ENCODE measurements around the gene PDIA2. TPM values are rescaled to one million over a fixed set of nuclear protein-coding genes. Genes with fewer than 3 reads are reported as not detected.
"Not testable (repeated sequence)": the region's sequence is repeated elsewhere in the genome, so short reads cannot be mapped to it uniquely, and the experiment has no call there.

PDIA2 gene
- total RNA-seq, 2 donors from 2014 or later: 0.99 TPM; not detected in 1

- not testable (repeated sequence) for H3K27me3 Mint-ChIP-seq; DNase-seq; H3K9me3 ChIP-seq (ENCODE audit: control insufficient read depth, low read length, poor library complexity, severe bottlenecking); H3K36me3 Mint-ChIP-seq (ENCODE audit: low read depth); H3K27ac Mint-ChIP-seq; H3K4me1 Mint-ChIP-seq; ATAC-seq; H3K4me3 Mint-ChIP-seq
These were observed 24.9 kb upstream of the PDIA2 start for GRCh38 chr16:258091-258490.

GRCh38 chr16:259226-259625 lies 23.7 kb upstream of the PDIA2 start:
- no peak for ATAC-seq
- H3K4me3 Mint-ChIP-seq: no peak overlapping the region

GRCh38 chr16:259814-260253 lies 23.1 kb upstream of the PDIA2 start:
- ATAC-seq (no peak), DNase-seq (no peak)
- H3K27me3 Mint-ChIP-seq: no peaks in the 10 kb centered on the region
- peaks cover 5% of the 10 kb centered on the region for H3K36me3 Mint-ChIP-seq (ENCODE audit: low read depth)
- no peak overlapping the region for H3K27ac Mint-ChIP-seq
- peaks cover 2% of the 10 kb centered on the region for H3K4me1 Mint-ChIP-seq
- H3K9me3 ChIP-seq (ENCODE audit: control insufficient read depth, low read length, poor library complexity, severe bottlenecking): no peaks in the 10 kb centered on the region
- no peak overlapping the region for H3K4me3 Mint-ChIP-seq

More at GRCh38 chr16:259226-259625, 23.7 kb upstream of the PDIA2 start:
- DNase-seq: no peak
- peaks cover 2% of the 10 kb centered on the region for H3K4me1 Mint-ChIP-seq
- H3K36me3 Mint-ChIP-seq (ENCODE audit: low read depth): peaks cover 5% of the 10 kb centered on the region
- no peak overlapping the region for H3K27ac Mint-ChIP-seq
- H3K9me3 ChIP-seq (ENCODE audit: control insufficient read depth, low read length, poor library complexity, severe bottlenecking): no peaks in the 10 kb centered on the region
- H3K27me3 Mint-ChIP-seq: no peaks in the 10 kb centered on the region

GRCh38 chr16:260326-260725 lies 22.6 kb upstream of the PDIA2 start:
- H3K27ac Mint-ChIP-seq: no peak overlapping the region
- peaks cover 5% of the 10 kb centered on the region for H3K36me3 Mint-ChIP-seq (ENCODE audit: low read depth)
- no peaks in the 10 kb centered on the region for H3K4me1 Mint-ChIP-seq

GRCh38 chr16:261031-261691 lies 21.8 kb upstream of the PDIA2 start:
- H3K36me3 Mint-ChIP-seq (ENCODE audit: low read depth): peaks cover 5% of the 10 kb centered on the region
- no peak overlapping the region for H3K4me3 Mint-ChIP-seq
- no peaks in the 10 kb centered on the region for H3K27me3 Mint-ChIP-seq
- H3K27ac Mint-ChIP-seq: no peak overlapping the region
- H3K9me3 ChIP-seq (ENCODE audit: control insufficient read depth, low read length, poor library complexity, severe bottlenecking): no peaks in the 10 kb centered on the region
- no peak for DNase-seq
- H3K4me1 Mint-ChIP-seq: peaks cover 2% of the 10 kb centered on the region
- no peak for ATAC-seq

More at GRCh38 chr16:260326-260725, 22.6 kb upstream of the PDIA2 start:
- no peaks in the 10 kb centered on the region for H3K27me3 Mint-ChIP-seq
- H3K9me3 ChIP-seq (ENCODE audit: control insufficient read depth, low read length, poor library complexity, severe bottlenecking): no peaks in the 10 kb centered on the region
- no peak for ATAC-seq
- no peak for DNase-seq
- H3K4me3 Mint-ChIP-seq: no peak overlapping the region

GRCh38 chr16:262121-262745 lies 20.7 kb upstream of the PDIA2 start:
- Mint-ChIP-seq H3K27me3 (no peaks in the 10 kb centered on the region), H3K36me3 (ENCODE audit: low read depth) (peaks cover 5% of the 10 kb centered on the region), H3K4me3 (no peak overlapping the region), H3K27ac (no peak overlapping the region), H3K4me1 (peaks cover 2% of the 10 kb centered on the region)
- no peak for ATAC-seq
- no peaks in the 10 kb centered on the region for H3K9me3 ChIP-seq (ENCODE audit: control insufficient read depth, low read length, poor library complexity, severe bottlenecking)
- no peak for DNase-seq

GRCh38 chr16:263182-263774 lies 19.7 kb upstream of the PDIA2 start:
- peaks cover 2% of the 10 kb centered on the region for H3K4me1 Mint-ChIP-seq
- H3K27me3 Mint-ChIP-seq: no peaks in the 10 kb centered on the region
- H3K4me3 Mint-ChIP-seq: no peak overlapping the region
- H3K36me3 Mint-ChIP-seq (ENCODE audit: low read depth): peaks cover 5% of the 10 kb centered on the region
- ATAC-seq (no peak), DNase-seq (no peak)
- no peak overlapping the region for H3K27ac Mint-ChIP-seq
- no peaks in the 10 kb centered on the region for H3K9me3 ChIP-seq (ENCODE audit: control insufficient read depth, low read length, poor library complexity, severe bottlenecking)

GRCh38 chr16:263944-264343 lies 19.0 kb upstream of the PDIA2 start:
- no peak overlapping the region for H3K4me3 Mint-ChIP-seq
- no peaks in the 10 kb centered on the region for H3K27me3 Mint-ChIP-seq
- H3K9me3 ChIP-seq (ENCODE audit: control insufficient read depth, low read length, poor library complexity, severe bottlenecking): no peaks in the 10 kb centered on the region
- H3K36me3 Mint-ChIP-seq (ENCODE audit: low read depth): peaks cover 5% of the 10 kb centered on the region
- H3K4me1 Mint-ChIP-seq: peaks cover 2% of the 10 kb centered on the region
- ATAC-seq (no peak), DNase-seq (no peak)
- H3K27ac Mint-ChIP-seq: no peak overlapping the region

- no peaks in the 10 kb centered on the region for H3K27me3 Mint-ChIP-seq
- H3K9me3 ChIP-seq (ENCODE audit: control insufficient read depth, low read length, poor library complexity, severe bottlenecking): no peaks in the 10 kb centered on the region
- no peak overlapping the region for H3K27ac Mint-ChIP-seq
- no peak overlapping the region for H3K4me3 Mint-ChIP-seq
- ATAC-seq: no peak
- DNase-seq: no peak
- H3K4me1 Mint-ChIP-seq: peaks cover 2% of the 10 kb centered on the region
- H3K36me3 Mint-ChIP-seq (ENCODE audit: low read depth): peaks cover 5% of the 10 kb centered on the region
These were observed 18.5 kb upstream of the PDIA2 start for GRCh38 chr16:264440-264951.

GRCh38 chr16:265002-265529 lies 17.9 kb upstream of the PDIA2 start:
- H3K4me3 Mint-ChIP-seq: no peak overlapping the region
- no peak for ATAC-seq
- H3K27me3 Mint-ChIP-seq: no peaks in the 10 kb centered on the region
- no peaks in the 10 kb centered on the region for H3K9me3 ChIP-seq (ENCODE audit: control insufficient read depth, low read length, poor library complexity, severe bottlenecking)
- no peak for DNase-seq
- peaks cover 2% of the 10 kb centered on the region for H3K4me1 Mint-ChIP-seq
- H3K27ac Mint-ChIP-seq: no peak overlapping the region
- H3K36me3 Mint-ChIP-seq (ENCODE audit: low read depth): peaks cover 5% of the 10 kb centered on the region

- no peak for ATAC-seq
- Mint-ChIP-seq H3K36me3 (ENCODE audit: low read depth) (peaks cover 5% of the 10 kb centered on the region), H3K4me1 (peaks cover 2% of the 10 kb centered on the region), H3K4me3 (no peak overlapping the region), H3K27ac (no peak overlapping the region), H3K27me3 (no peaks in the 10 kb centered on the region)
- DNase-seq: no peak
- no peaks in the 10 kb centered on the region for H3K9me3 ChIP-seq (ENCODE audit: control insufficient read depth, low read length, poor library complexity, severe bottlenecking)
These were observed 17.3 kb upstream of the PDIA2 start for GRCh38 chr16:265711-266110.

GRCh38 chr16:266258-267164 lies 16.5 kb upstream of the PDIA2 start:
- DNase-seq (no peak), ATAC-seq (no peak)
- H3K4me1 Mint-ChIP-seq: peaks cover 2% of the 10 kb centered on the region
- H3K27me3 Mint-ChIP-seq: no peaks in the 10 kb centered on the region
- H3K9me3 ChIP-seq (ENCODE audit: control insufficient read depth, low read length, poor library complexity, severe bottlenecking): no peaks in the 10 kb centered on the region
- H3K4me3 Mint-ChIP-seq: no peak overlapping the region
- H3K27ac Mint-ChIP-seq: no peak overlapping the region
- peaks cover 5% of the 10 kb centered on the region for H3K36me3 Mint-ChIP-seq (ENCODE audit: low read depth)

Data from T-helper 17 cell (primary cell).